Activated CD8-positive, alpha-beta memory T cell treated with anti-CD3 and anti-CD28 coated beads for 1 hour (primary cell): ENCODE results near the gene ME2.
"Not testable (repeated sequence)": the region's sequence is repeated elsewhere in the genome, so short reads cannot be mapped to it uniquely, and the experiment has no call there.

Experiments
- DNase-seq, 2 donors: peaks; one replicate each; pipeline ENCODE4 v3.0.0-alpha.2; 2020; ENCODE audit warnings: low read depth in 1 of 2; ENCODE audit errors: extremely low read depth in 1 of 2

The ME2 gene

GRCh38 chr18:50878345-50879301, at the start of gene ME2:
Gene ME2, plus strand, starts transcription at chr18:50879118. Its CDS starts 16,703 bp downstream, at chr18:50895821.
- DNase-seq, result peak; percentile 73 to 84

- DNase-seq, result no peak
Observed at GRCh38 chr18:50829644-50830043, 49.3 kb upstream of the ME2 start.

- DNase-seq, result no peak
Observed at GRCh38 chr18:50830544-50830943, 48.4 kb upstream of the ME2 start.

GRCh38 chr18:50832754-50833153, 46.2 kb upstream of the ME2 start:
- no peak for DNase-seq

- DNase-seq, result not testable (repeated sequence)
Observed at GRCh38 chr18:50833496-50833895, 45.4 kb upstream of the ME2 start.

- DNase-seq, result no peak
Observed at GRCh38 chr18:50836521-50836957, 42.4 kb upstream of the ME2 start.

- DNase-seq, result no peak
Observed at GRCh38 chr18:50839341-50839740, 39.6 kb upstream of the ME2 start.

GRCh38 chr18:50839996-50840395, 38.9 kb upstream of the ME2 start:
- no peak for DNase-seq

GRCh38 chr18:50842846-50843245, 36.1 kb upstream of the ME2 start:
- no peak for DNase-seq

- no peak for DNase-seq
Observed at GRCh38 chr18:50844554-50844953, 34.4 kb upstream of the ME2 start.

GRCh38 chr18:50844960-50845359, 34.0 kb upstream of the ME2 start:
- DNase-seq, result no peak

- DNase-seq, result no peak
Observed at GRCh38 chr18:50847192-50847591, 31.7 kb upstream of the ME2 start.

- no peak for DNase-seq
Observed at GRCh38 chr18:50848061-50848551, 30.8 kb upstream of the ME2 start.

GRCh38 chr18:50848991-50849390, 29.9 kb upstream of the ME2 start:
- DNase-seq, result no peak

- no peak for DNase-seq
Observed at GRCh38 chr18:50849419-50849821, 29.5 kb upstream of the ME2 start.

GRCh38 chr18:50850307-50851065, 28.4 kb upstream of the ME2 start:
- DNase-seq, result no peak

GRCh38 chr18:50853863-50854271, 25.1 kb upstream of the ME2 start:
- no peak for DNase-seq

GRCh38 chr18:50855976-50856757, 22.8 kb upstream of the ME2 start:
- no peak for DNase-seq

GRCh38 chr18:50857166-50857565, 21.8 kb upstream of the ME2 start:
- DNase-seq, result not testable (repeated sequence)

- DNase-seq, result no peak
Observed at GRCh38 chr18:50857694-50858093, 21.2 kb upstream of the ME2 start.
